Smooth muscle cell of the brain vasculature (primary cell): ENCODE data around the gene SELENOH.

Experiments used
- DNase-seq: peaks from one replicate; pipeline ENCODE4 v3.0.0-alpha.2; 2012; ENCODE audit warnings: low read depth, low spot score

SELENOH gene

DNA sequence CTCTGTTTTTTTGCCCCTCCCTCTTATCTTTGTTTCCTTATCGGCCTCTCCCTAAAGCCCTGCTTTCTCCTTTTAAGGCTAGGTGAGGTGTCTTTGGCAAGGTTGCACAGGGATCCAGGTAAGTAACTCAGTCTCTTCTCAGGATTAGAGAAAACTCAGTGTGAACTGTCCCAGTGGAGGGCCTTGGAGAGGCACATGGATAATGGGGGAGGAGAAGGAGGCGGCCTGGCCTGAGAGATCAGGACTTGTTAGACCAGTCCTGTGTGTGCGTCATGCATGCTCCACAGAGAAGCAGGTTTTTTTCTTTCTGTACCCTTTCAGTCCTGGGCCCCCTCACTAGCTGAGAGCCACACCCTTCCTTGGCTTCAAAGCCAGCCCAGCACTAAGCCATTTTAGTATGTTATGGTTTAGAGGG, 40.2 kb downstream of the SELENOH start:
- no peak for DNase-seq

DNA sequence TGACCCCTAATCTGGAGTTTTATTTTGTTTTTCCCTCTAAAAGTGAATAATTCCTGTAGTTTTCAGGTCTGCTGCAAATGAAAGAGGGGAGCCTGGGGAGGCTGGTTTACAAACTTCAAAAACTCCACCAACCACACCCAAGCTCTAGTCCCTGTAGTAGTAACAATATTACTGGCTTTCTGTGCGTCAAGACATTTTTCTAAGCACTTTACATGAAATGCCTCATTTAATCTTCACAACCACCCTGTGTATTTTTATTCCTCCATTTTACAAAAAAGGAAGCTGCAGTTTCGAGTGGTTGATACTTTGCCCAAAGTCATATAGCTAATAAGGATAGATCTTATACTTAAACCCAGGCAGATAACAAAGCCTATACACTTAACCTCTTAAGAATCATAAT, 43.8 kb downstream of the SELENOH start:
- no peak for DNase-seq

DNA sequence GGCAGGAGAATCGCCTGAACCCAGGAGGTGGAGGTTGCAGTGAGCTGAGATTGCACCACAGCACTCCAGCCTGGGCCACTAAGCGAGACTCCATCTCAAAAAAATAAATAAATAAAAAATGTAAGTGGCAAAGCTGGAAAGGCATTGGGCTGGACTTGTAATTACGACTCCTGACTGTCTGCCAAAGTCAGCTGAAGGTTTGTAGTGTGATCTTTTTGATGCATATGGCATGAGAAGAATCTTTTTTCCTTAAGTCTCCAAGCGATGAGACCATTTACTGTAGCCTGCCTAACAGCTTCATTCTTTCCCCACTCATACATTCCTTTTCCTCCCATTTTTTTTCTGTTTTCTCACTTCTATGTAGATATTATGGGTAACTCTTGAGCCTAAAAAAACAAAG, 45.1 kb downstream of the SELENOH start:
- DNase-seq: no peak

DNA sequence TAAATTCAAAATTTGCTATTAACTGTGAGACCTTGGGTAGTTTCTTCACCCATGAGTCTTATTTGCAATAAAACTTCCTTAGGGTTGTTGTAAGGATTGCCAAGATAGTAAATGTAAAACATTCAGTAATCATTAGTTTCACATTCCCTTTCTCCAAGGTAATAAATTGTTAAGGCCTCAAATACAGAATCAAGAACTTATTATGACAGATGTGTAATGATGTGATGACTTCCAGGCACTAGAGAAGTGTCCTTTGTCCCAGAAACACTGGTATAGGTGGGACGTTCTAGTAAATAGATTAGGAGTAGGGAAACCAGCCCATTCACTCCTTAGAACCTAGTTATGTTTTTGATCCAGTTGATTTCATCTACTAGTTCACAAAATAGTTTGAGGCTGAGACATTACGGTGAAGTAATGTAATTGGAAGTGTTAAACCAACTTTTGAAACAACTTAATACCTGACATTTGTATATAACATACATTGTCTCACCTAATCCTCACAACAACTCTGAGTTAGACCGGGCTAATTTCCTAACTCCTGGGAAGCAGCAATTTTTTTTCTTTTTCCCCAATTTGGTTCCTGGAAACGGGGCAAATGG, 45.8 kb downstream of the SELENOH start:
- DNase-seq: no peak

DNA sequence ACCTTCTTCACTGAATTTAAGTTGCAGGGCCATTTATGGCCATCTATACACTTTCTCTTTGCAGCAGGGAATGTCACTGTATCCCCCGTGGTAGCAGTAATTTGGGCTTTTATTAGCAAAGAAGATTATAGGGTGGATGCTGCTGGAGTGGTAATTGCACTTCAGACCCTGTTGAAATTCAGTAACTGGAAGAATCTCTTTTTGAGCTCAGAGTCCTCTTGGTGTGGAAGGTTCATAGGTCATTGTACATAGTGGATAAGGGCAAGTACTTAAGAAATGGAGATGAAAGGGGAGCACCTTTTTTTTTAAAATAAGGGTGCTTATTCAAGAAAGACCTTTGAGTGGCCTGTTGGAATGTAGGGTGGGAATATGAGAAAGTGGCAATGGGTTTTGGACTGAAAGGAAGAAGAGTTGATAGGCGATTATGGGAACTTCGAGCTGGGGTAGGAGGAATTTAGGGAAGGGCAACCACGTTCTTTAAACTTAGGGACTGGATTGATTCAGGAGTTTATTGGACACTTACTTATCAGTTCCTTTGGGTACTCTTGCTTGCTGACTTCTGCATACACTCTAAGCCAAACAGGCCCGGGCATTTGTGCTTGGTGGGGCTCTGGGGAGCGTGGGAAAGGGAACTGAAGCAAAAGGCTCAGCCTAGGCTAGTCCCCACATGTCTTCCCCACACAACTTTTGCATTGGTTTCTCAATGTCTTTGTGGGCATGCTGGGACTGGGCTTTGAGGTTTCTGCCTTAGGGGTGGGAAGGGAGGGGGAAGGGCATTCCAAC, 46.8 kb downstream of the SELENOH start:
- no peak for DNase-seq

DNA sequence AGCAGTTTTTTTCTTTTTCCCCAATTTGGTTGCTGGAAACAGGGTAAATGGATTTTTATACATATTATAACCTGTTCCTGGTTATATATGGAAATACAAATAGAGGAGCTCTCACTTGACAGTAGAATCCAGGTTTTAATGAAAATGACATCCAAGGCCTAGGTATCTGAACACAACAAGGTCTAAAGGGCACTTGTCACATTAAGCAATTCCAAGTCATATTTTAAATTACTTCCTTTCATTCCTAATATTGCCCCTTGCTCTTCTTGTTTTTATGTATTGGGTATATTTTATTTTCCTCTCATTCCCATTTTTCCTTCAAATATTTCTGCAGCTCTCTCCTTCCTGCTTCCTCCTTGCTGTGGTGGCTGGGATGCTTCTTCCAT, 47.4 kb downstream of the SELENOH start:
- no peak for DNase-seq

DNA sequence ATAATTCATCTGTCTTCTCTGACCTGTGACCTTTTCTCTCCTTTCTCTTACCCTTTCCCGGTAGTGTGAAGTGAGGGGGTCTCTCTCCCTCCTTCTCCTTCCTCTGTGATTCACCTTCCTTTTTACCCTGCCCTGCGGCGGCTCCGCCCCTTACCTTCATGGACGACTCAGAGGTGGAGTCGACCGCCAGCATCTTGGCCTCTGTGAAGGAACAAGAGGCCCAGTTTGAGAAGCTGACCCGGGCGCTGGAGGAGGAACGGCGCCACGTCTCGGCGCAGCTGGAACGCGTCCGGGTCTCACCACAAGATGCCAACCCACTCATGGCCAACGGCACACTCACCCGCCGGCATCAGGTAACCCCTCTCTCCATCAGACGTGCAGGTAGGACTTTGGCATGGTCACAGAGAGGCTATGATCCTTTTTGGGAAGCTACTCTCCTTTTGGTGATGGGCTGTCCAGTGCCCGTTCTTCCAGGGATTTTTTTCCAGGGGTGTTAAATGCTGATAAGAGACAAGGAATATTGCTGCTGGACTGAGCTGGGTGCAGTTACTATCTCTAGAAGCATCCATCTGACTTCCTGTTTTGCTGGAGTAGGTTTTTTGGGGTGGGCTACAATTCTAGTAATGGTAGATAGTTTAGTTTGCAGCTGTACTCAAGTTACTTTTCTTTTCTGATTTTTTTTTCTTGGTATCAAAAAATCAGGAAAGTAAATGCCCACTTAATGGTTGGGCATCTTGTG, 50.2 kb downstream of the SELENOH start:
- no peak for DNase-seq

DNA sequence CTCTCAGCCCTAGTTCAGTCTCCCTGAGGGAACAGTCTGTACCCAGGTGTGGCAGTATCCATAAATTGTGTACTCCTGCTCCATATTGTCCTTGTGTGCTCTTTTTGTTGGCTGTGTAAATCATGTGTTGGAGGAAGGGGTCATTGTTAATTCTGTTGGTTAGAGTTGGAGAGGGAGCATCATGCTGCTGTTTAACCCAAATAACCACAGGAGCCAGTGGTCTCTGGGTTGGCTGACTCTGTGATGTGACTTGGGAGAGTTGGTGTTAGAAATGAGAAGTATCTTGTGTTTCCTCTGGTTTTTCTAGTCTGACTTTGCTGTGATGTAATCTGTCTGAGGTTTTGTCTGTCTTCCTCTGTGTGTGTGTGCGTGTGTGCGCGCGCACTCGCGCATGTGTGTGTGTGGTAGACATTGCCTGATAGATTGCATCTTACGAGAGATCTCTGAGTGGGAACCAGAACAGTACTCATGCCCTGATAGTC, 50.8 kb downstream of the SELENOH start:
- DNase-seq: no peak

DNA sequence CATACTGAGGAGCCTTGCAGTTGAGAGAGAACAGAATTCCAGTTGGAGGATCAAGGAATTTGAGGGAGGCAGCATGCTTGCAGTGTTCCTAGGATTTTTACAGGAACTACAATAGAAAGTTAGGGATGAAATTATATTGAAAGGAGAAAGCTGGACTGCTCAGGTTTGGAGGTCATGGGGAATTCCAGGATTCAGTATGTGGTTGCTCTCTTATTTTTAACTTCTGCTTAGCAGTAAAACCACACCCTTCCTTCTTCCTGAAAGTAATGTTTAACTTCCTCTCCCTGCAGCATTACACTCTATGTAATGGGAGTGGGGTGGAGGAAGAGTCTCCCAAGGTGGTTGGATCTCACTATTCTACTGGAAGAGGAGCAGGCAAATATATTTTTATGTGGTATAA, 51.6 kb downstream of the SELENOH start:
- DNase-seq: no peak
